Panc1 (cell line): Measurements from ENCODE around the gene PSME1. TPM values are rescaled to one million over a fixed set of nuclear protein-coding genes. Genes with fewer than 3 reads are reported as not detected.

Experiments used
- ATAC-seq: fragments of 200-7000 bp; cut with Tn5 transposase; 2 replicates; pipeline ENCODE4 v1.9.1; 2020; ENCODE audit warnings: mild to moderate bottlenecking, moderate library complexity
- BruUV-seq: library from RNA; stranded (reverse); fragments of 400-500 nt; replicated peaks from 2 replicates; lab custom pipeline; 2021; lab: Mats Ljungman, UMichigan
- CTCF ChIA-PET: fragments of 300-600 bp; sonication (Branson Sonifier 250); formaldehyde crosslinking; loops from one replicate; lab custom pipeline; 2022; ENCODE audit warnings: antibody characterized with exemption; lab: Charles Lee
- POLR2A ChIA-PET: fragments of 300-600 bp; sonication (Branson Sonifier 250); formaldehyde crosslinking; loops from one replicate; lab custom pipeline; 2022; ENCODE audit warnings: antibody characterized with exemption; lab: Charles Lee
- DNase-seq: peaks from one replicate; pipeline ENCODE4 v3.0.0-alpha.2; 2010; ENCODE audit warnings: low read depth, low spot score
- H3K27ac ChIP-seq: 2 replicates; pipeline ENCODE4 v1.5.1; 2011; ENCODE audit warnings: mild to moderate bottlenecking, low read length, inconsistent platforms
- H3K27me3 ChIP-seq: fragments of 200-500 bp; sonication (Bioruptor generic); 2 replicates; pipeline ENCODE4 v1.6.0; 2014; ENCODE audit warnings: low read length, inconsistent platforms; ENCODE audit not compliant: control insufficient read depth, insufficient read depth
- H3K36me3 ChIP-seq: fragments of 200-500 bp; sonication (Bioruptor generic); 2 replicates; pipeline ENCODE4 v1.5.1; 2014; ENCODE audit warnings: inconsistent platforms, mild to moderate bottlenecking, low read length, moderate library complexity; ENCODE audit not compliant: control insufficient read depth, insufficient read depth
- H3K4me1 ChIP-seq: 2 replicates; pipeline ENCODE4 v1.5.1; 2011; ENCODE audit warnings: inconsistent platforms, mild to moderate bottlenecking, low read length, moderate library complexity; ENCODE audit not compliant: control insufficient read depth, insufficient read depth
- H3K4me3 ChIP-seq, 2 experiments: 2 replicates each; pipeline ENCODE4 v1.5.1; 2011 to 2012; ENCODE audit warnings: low read depth in 2 of 2, low read length in 2 of 2, mild to moderate bottlenecking in 2 of 2, inconsistent platforms in 1 of 2, moderate library complexity in 1 of 2
- H3K9me3 ChIP-seq: fragments of 200-500 bp; sonication (Bioruptor generic); 2 replicates; pipeline ENCODE4 v1.5.1; 2014; ENCODE audit warnings: low read depth, mild to moderate bottlenecking, inconsistent platforms, low read length, moderate library complexity; ENCODE audit not compliant: control insufficient read depth, insufficient read depth
- CTCF ChIP-seq: fragments of 450-650 bp; IDR thresholded peaks from 2 replicates; pipeline ENCODE4 v1.5.1; 2017; ENCODE audit warnings: mild to moderate bottlenecking
- POLR2AphosphoS5 ChIP-seq: IDR thresholded peaks from 2 replicates; pipeline ENCODE4 v1.6.1; 2012; ENCODE audit warnings: mild to moderate bottlenecking, low read depth, low read length, moderate library complexity
- REST ChIP-seq, 2 experiments: IDR thresholded peaks; 2 replicates each; pipeline ENCODE4 v1.6.1; 2011 to 2012; ENCODE audit warnings: low read depth in 2 of 2, control low read depth in 1 of 2, low read length in 1 of 2, mild to moderate bottlenecking in 1 of 2, moderate library complexity in 1 of 2; ENCODE audit not compliant: insufficient read depth in 1 of 2
- SIN3A ChIP-seq: IDR thresholded peaks from 2 replicates; pipeline ENCODE4 v1.6.1; 2012; ENCODE audit warnings: low read depth, mild to moderate bottlenecking, low read length, moderate library complexity, borderline replicate concordance; ENCODE audit not compliant: insufficient read depth
- TCF7L2 ChIP-seq: IDR thresholded peaks from 2 replicates; pipeline ENCODE4 v1.6.1; 2011; ENCODE audit warnings: mild to moderate bottlenecking, low read depth, low read length, inconsistent platforms
- in situ Hi-C: cut with HindIII; loops from 2 replicates; pipeline ENCODE4 v1.10.0; 2016; ENCODE audit warnings: low sequenced_read_pairs, low pct_unique_long_range_greater_than_20kb
- intact Hi-C: fragments of 100-400 bp; cut with micrococcal nuclease; formaldehyde crosslinking; loops from one replicate; pipeline ENCODE4 v1.10.0; 2022; ENCODE audit not compliant: unreplicated experiment
- total RNA-seq: library from RNA; stranded (reverse); gene quantifications from one replicate; pipeline ENCODE4 v1.2.1, GENCODE V29; 2021; ENCODE audit not compliant: unreplicated experiment

Gene PSME1
- total RNA-seq, 1 experiment from 2014 or later, result 130 TPM

GRCh38 chr14:24172261-24172860, 36.4 kb downstream of the PSME1 start:
- ATAC-seq (no peak), DNase-seq (no peak)
- intact Hi-C loops (no loop called here), in situ Hi-C loops (no loop called here)
- Histone ChIP-seq H3K36me3 (no peaks in the 10 kb centered on the region), H3K27ac (no peak overlapping the region), H3K4me3 (peak overlapping the region in 1 of 2 experiments; percentile 16; a peak in 1 of 4 replicates), H3K4me1 (no peaks in the 10 kb centered on the region), H3K27me3 (no peaks in the 10 kb centered on the region), H3K9me3 (no peaks in the 10 kb centered on the region)
- no TSS peak for BruUV-seq
- TF ChIP-seq CTCF (no peak), POLR2AphosphoS5 (no peak), SIN3A (no peak), TCF7L2 (no peak), REST (IDR thresholded peaks at IDR 0.05; ENCODE audit: insufficient read depth in 1 of 2, low read depth in 2 of 2, low read length in 1 of 2) (no peak)
- POLR2A ChIA-PET, result no interaction called here
- CTCF ChIA-PET, result no interaction called here

GRCh38 chr14:24172871-24173281, 36.9 kb downstream of the PSME1 start:
- intact Hi-C loops, result no loop called here
- Histone ChIP-seq H3K9me3 (no peaks in the 10 kb centered on the region), H3K36me3 (no peaks in the 10 kb centered on the region), H3K27ac (no peak overlapping the region), H3K4me3 (no peak overlapping the region; a peak in 1 of 4 replicates), H3K4me1 (no peaks in the 10 kb centered on the region; the same call in 1 of the 2 replicates), H3K27me3 (no peaks in the 10 kb centered on the region)
- DNase-seq (no peak), ATAC-seq (no peak)
- TF ChIP-seq TCF7L2, result no peak
- no peak for TF ChIP-seq CTCF
- no peak for TF ChIP-seq REST (IDR thresholded peaks at IDR 0.05; ENCODE audit: insufficient read depth in 1 of 2, low read depth in 2 of 2, low read length in 1 of 2)
- TF ChIP-seq SIN3A, result no peak
- no peak for TF ChIP-seq POLR2AphosphoS5
- in situ Hi-C loops, result no loop called here
- ChIA-PET POLR2A (no interaction called here), CTCF (no interaction called here)
- no TSS peak for BruUV-seq
